GM19467 (cell line): ENCODE results near the gene LDLRAP1.
A peak's percentile ranks its signal among the peaks of the same experiment; 100 is the strongest.
"Not testable (repeated sequence)": the region's sequence is repeated elsewhere in the genome, so short reads cannot be mapped to it uniquely, and the experiment has no call there.

ENCODE experiments used
- ATAC-seq: cut with Tn5 transposase; IDR thresholded peaks from one replicate; pipeline ENCODE4 v1.9.1; 2021; ENCODE audit warnings: mild to moderate bottlenecking, moderate library complexity; ENCODE audit not compliant: unreplicated experiment

The LDLRAP1 gene

DNA sequence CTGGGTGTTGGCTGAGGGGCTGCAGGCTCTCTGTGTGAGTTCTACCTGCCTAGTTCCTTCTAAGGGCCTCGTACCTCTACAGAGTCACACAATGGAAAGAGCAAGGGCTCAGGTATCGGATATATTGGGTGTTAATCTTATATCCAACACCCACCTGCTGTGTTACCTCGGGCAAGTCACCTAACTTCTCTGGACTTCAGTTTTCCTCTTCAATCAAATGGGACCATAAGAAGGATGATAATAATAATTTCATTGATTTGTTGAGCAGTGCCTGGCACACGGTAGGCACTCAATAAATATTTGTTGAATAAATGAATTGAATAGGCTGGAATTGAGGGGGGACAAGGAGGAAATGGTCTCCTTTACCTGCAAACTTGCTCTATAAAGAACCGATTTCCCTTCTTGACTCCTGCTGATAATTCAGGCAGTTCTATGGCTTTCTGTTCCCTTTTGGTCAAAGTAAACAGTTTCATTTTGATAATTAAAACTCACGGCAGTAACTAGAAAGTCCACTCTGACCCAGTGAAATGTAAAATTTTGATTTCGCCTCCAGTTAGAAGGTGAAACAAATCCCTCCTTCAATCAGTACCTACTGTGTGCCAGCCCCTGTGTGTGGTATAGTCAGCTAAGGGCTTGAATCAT, 56.7 kb downstream of the LDLRAP1 start:
- no peak for ATAC-seq

DNA sequence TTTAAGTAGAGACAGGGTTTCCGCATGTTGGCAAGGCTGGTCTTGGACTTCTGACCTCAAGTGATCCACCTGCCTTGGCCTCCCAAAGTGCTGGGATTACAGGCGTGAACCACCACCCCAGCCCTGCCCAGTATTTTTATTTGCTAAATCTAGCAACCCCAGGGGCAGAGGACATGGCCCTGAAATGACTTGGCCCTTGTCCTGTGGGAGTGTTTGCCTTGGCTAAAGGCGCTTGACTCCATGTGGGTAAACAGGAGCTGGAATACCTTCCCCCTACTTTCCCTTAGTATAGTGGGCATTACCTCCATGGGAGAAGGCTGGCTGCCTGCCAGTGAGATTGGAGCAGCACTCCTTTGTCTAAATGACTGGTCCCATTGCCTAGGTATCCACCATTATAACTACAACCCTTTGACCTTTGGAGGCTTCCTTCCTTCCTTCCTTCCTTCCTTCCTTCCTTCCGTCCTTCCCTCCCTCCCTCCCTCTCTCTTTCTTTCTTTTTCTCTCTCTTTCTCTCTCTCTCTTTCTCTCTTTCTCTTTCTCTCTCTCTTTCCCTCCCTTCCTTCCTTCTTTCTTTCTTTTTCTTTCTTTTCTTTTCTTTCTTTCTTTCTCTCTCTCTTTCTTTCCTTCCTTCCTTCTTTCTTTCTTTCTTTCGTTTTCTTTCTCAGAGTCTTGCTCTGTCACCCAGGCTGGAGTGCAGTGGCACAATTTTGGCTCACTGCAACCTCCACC, 57.7 kb downstream of the LDLRAP1 start:
- not testable (repeated sequence) for ATAC-seq

DNA sequence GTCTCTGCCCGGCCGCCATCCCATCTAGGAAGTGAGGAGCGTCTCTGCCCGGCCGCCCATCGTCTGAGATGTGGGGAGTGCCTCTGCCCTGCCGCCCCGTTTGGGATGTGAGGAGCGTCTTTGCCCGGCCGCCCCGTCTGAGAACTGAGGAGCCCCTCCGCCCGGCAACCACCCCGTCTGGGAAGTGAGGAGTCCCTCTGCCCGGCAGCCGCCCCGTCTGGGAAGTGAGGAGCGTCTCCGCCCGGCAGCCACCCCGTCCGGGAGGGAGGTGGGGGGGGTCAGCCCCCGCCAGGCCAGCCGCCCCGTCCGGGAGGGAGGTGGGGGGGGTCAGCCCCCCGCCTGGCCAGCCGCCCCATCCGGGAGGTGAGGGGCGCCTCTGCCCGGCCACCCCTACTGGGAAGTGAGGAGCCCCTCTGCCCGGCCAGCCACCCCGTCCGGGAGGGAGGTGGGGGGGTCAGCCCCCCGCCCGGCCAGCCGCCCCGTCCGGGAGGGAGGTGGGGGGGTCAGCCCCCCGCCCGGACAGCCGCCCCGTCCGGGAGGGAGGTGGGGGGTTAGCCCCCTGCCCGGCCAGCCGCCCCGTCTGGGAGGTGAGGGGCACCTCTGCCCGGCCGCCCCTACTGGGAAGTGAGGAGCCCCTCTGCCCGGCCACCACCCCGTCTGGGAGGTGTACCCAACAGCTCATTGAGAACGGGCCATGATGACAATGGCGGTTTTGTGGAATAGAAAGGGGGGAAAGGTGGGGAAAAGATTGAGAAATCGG, 60.6 kb downstream of the LDLRAP1 start:
- not testable (repeated sequence) for ATAC-seq

DNA sequence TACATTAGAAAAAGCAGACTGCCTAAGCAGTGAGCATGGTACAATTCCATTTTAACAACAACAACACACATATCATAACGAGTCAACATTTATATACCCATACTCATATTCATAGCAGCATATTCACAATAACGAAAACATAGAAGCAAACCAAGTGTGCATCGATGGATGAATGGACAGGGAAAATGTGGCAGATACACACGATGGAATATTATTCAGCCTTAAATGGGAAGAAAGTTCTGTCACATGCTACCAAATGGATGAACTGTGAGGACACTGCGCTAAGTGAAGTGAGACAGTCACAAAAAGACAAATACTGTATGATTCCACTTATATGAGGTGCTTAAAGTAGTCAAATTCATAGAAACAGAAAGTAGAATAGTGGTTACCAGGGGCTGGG, 63.7 kb downstream of the LDLRAP1 start:
- ATAC-seq, result no peak

DNA sequence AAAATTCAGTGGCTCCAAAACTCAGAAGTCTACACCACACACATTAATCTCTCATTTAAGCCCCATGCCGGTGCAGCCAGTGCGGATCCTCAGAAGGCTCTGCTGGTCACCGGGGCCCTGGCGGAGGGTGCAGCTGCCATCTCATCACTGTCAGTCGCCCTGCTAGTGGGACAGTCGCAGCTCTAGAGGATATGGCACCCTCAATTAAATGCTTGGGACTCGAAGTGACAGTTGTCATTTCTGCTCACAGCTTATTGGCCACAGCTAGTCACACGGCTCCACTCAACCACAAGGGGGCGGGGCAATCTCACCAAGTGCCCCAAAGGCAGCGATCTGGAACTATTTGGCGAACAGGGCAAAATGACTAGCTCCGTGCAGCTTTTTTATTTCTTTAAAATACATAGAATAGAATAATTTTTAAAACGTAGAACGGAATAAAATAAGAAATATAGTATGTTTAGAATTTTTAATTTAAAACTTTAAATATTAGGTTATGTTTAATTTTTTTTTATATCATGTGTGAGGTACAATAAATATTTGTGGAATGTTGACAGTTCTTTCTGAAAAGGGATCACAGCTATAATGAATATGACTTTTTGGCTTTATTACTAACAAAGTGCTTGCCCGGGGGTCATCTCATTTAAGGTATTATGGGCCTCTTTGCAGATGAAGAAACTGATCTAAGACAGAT, 65.2 kb downstream of the LDLRAP1 start:
- ATAC-seq, result no peak

DNA sequence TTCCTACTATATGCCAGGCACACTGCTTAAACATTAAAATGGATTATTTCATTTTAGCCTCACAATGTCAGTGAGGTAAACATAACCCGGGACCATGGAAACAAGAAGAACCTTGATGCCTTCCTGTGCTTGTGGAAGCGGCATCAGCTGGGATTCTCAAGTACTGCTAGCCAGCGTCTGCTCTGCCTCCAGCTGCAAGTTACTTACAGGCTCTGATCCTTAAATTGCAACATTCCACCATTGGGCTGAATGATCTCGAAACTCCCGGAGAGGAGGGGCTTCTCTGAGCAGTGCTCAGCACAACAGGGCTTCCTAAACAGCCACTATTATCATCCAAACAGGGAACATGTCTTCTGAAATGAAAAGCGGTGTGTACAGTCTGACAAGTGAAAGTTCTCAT, 66.5 kb downstream of the LDLRAP1 start:
- ATAC-seq, result no peak

DNA sequence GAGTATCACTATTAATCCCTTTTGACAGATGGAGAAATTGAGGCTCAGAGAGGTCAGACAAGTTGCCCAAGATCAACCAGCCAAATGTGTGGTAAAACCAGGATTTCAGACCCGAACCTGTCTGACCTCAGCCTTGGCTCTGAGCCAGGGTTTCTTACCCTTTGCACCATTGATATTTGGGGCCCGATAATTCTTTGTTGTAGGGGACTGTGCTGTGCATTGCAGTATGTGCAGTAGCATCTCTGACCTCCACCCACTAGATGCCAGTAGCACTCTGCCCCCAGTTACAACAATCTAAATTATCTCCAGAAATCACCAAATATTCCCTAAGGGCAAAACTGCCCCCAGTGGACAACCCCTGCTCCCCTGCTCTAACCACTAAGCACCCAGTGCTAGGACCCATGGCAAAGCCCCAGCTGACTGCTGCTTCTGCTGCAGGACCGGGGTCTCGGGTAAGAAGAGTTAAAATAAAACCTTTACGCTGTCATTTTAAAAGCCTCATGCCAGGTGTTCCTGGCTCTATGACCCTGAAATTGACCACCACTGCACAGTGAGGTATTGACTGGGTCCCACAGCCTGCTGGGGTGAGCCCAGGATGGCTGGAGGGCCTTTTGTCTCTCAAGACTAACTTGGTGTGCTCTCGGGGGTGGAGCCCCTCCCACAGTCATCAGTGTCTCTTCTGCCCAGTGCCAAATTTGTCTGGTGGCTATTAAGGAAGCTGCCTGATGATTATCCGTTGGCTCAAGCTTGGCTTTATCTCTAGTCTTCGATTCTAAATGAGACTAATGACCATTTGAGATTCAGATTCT, 67.6 kb downstream of the LDLRAP1 start:
- no peak for ATAC-seq

DNA sequence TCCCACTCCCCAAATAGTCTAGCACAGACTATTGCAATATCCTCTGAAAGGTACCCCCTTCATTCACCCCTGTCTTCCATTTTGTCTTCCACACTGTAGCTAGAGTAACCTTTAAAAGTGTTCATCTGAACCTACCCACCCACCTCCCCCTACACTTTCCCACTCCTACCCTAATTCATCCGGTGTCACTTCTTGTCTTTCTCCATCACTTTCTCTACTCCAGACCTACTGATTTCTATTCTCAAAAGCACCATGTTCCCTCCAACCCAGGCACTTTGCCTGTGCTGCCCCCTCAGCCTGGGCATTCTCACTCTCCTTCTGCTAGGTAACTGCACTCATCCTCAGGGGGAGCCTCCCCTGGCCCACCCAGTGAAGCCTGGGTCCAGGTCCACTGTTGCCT, 68.4 kb downstream of the LDLRAP1 start:
- ATAC-seq, result no peak

DNA sequence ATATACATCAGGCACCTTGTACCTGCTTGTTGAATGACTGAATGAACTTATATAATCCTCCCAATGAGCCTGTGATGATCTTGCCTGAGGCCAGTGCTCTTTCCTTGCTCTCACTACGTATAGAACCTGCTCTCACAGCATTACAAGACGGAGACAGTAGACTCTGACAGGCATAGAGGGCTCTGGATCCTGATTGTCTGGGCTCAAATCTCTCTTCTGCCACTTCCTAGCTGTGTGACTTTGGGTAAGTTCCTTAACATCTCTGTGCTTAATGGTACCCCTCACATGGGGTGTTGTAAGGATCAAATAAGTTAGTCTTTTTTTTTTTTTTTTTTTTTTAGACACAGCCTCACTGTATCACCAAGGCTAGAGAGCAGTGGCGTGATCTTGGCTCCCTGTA, 69.0 kb downstream of the LDLRAP1 start:
- no peak for ATAC-seq

DNA sequence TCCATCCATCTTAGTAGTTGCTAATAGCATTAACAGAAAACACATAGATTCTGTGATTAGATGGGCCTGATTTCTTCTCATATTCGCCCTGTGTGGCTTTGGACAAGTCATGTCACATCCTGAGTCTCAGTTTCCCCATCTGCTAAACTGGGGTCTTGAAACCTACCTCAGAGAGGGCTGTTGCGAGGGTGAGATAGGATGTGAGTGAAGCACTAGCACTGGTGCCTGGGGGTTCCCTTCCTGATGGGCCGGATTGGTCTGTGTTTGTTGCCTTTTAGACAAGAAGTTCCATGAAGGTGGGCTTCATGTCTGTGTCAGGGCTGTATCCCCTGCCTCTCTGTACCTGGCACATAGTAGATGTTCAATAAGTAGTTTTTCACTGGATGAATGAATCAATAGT, 69.7 kb downstream of the LDLRAP1 start:
- no peak for ATAC-seq

DNA sequence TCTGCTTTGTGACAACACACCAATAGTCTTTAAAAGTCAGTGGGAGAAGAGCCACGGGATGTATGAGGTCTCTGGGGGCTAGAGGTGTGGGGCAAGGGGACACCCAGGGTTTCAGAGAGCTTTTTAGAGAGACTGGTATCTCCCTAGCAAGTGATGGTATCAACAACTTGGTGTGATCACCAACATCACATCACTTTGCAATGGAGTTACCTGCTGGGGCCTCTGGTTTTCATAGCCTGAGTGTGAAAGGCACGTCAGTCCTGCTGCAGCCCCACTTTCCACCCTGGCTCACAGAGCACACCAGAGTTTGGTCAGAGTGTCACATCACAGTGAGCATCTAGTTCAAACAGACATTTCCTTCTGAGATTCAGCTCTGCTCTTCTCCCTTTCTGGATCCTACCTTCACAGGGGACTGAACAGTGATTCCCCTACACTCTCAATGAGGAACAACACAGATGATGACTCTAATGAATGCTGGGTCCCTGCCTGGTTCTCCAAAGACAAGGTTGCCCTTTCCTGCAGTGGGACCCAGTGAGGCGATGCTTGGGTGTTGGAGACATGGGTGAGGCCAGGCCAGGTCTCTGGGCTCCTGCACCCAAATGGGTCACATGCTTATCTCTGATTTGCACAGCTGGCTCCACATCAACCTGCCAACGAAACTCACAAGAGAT, 71.2 kb downstream of the LDLRAP1 start:
- no peak for ATAC-seq

DNA sequence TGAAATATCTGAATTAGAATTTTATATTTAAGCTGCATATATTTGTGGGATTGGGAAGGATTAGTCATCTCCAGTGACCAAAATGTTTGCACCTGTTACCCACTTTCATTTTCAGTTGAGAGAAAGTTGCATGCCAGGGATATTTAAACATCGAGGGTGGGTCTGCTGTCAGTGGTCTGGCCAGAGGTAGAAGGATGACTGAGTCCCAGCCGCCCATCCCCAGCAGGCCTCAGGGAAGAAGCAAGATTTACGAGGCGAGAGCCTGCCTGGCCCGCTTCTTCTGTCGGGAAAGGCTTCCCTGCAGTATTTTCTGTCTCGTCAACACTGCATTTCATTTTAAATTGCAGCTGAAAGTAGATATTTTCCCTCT, 71.8 kb downstream of the LDLRAP1 start:
- ATAC-seq, result no peak

DNA sequence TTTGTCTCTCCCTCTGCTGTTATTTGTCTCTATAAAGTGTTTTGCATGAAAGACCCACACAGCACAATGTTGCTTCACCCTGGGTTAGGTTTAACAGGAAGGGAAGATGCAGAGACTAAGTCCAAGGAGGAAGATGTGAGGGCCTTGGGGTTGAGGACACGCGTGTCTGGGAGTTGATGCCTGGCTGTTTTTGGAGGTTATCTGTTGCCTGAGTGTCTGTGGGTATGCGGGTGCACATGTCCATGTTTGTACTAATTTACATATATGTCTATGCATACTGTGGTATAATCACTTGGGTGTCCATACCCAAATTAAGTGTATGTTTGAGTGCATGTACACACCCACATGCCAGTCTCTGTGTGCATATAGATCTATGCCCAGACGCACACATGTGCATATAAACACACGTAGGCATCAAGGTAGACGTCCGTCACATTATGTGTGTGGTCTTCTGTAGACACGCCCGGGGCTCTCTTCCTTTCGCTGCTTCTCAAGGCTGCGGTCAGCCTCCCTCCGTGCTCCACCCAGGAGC, 72.2 kb downstream of the LDLRAP1 start:
- ATAC-seq, result no peak

DNA sequence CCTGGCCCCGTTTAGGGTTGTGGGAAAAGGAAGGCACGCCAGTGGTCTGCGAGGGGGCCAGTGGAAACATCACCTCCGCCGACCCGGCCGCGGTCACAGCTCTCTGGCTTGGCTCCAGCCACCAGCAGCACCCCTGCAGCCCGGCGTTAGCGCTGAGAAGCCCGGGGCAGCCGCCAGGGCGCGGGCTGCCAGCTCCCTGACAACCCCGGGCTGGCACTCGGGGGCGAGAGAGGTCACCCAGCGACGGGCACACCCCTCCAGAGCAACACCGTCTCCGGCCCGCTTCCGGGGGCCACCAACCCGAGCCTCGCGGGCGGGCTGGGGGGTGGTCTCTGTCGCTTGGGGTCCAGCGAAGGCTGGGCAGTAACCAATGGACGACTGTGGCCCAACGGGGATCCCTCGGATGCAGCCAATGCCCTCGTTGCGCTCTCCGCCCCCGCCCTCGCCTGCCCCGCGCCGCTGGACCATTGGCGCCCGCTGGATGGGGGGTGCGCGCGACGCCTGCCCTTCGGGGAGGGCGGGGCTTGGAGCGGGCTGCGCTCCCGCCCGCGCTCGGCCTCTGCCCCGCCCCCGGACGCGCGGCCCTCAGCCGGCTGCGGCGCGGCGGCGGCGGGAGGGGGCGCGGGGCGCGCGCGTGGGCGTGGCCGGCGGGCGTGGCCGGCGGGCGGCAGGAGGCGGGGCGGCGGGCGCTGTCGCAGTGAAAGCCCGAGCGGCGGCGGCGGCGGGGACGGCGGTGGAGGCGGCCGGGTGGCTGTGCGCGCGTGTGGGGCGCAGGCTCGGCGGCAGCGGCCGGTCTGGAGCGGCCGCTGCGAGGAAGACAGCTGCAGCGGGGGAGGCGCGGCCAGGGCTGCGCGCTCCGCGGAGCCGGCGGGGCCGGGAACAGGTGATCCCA, 72.9 kb downstream of the LDLRAP1 start, which contains the start of gene MAN1C1:
MAN1C1 (plus strand) TSS at position 697 of the 892 bp plus-strand sequence. CDS start 1,007 bp downstream, outside the sequence.
- peak; percentile 49 for ATAC-seq

DNA sequence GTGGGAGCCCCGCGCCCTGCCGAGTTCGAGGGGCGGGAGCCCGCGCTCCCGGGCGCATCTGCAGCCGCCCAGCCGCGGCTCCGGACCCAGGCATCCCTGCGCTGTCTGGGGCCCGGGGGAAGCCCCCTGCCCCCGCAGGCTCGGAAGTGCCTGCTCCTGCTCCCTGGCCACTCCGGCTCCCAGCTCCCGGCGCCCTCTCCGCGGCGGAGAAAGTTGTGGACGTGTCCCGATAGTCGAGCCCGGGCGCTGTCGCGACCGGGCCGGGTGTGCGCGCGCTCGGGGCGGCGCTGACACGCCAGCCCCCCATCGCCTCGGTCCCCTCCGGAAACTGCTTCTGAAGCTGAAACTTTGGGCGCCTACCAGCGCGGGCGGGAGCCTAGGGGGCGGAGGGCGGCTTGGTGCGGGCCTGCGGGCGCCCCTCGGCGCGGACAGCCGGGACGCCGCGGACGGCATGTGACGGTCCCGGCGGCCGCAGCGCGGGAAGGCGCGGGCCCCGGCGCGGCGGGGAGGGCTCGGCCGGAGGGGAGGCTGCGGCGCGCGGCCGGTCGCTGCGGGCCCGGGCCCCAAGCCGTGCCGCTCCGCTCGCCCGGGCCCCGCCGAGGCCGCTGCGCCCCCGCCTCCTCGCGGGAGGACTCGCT, 73.7 kb downstream of the LDLRAP1 start:
- ATAC-seq, result peak; percentile 7

DNA sequence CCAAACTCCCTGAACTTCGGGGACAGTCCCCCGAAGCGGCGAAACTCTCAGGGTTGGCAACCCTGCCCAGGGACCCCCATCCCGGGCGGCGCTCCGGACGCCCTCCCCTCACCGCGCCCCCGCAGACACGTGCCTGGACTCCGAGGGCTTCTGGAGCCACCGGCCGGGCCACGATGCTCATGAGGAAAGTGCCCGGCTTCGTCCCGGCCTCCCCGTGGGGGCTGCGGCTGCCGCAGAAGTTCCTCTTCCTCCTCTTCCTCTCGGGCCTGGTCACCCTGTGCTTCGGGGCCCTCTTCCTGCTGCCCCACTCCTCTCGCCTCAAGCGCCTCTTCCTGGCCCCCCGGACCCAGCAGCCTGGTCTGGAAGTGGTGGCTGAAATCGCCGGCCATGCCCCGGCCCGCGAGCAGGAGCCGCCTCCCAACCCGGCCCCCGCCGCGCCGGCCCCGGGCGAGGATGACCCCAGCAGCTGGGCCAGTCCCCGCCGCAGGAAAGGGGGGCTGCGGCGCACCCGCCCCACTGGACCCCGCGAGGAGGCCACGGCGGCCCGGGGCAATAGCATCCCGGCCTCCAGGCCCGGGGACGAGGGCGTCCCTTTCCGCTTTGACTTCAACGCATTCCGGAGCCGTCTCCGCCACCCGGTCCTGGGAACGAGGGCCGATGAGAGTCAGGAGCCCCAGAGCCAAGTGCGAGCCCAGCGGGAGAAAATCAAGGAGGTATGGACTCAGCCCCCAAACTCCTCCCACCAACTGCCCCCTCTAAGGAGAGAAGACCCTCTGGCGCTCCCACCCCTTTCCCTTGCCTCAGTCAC, 74.4 kb downstream of the LDLRAP1 start:
- no peak for ATAC-seq

DNA sequence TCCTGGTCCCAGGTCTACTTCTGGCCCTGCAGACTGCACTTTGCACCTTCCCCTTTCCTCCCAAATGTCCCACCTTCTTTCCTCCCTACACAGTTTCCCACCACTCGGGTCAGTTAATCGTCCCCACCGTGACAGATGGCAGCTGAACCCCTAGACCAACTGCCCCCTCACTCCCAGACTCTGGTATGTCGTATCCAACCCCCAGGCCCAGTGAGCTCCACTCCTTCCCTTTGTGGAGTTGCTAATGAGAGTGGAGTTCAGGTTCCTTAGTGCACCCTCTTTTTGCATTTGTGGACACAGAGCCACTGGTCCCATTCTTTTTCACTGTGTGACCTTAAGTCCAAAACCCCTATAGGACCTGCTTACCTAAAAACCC, 75.0 kb downstream of the LDLRAP1 start:
- ATAC-seq, result no peak
